GM18499 (cell line): ENCODE measurements around the gene STX2.

Experiments used
- ATAC-seq: cut with Tn5 transposase; IDR thresholded peaks from one replicate; pipeline ENCODE4 v1.9.1; 2021; ENCODE audit warnings: moderate number of reproducible peaks; ENCODE audit not compliant: insufficient read depth, unreplicated experiment

The STX2 gene

GRCh38 chr12:130832561-130833209 is 6.4 kb downstream of the STX2 start:
- ATAC-seq = no peak

- no peak for ATAC-seq
These were observed 7.1 kb downstream of the STX2 start for GRCh38 chr12:130831876-130832405.

GRCh38 chr12:130831246-130831645 is 7.8 kb downstream of the STX2 start:
- no peak for ATAC-seq

GRCh38 chr12:130830246-130830551 is 8.9 kb downstream of the STX2 start:
- no peak for ATAC-seq

- no peak for ATAC-seq
These were observed 9.4 kb downstream of the STX2 start for GRCh38 chr12:130829391-130830245.

GRCh38 chr12:130828895-130829294 is 10.2 kb downstream of the STX2 start:
- no peak for ATAC-seq

GRCh38 chr12:130827432-130827831 is 11.6 kb downstream of the STX2 start:
- no peak for ATAC-seq

GRCh38 chr12:130826151-130826801 is 12.8 kb downstream of the STX2 start:
- no peak for ATAC-seq

- ATAC-seq = no peak
These were observed 13.3 kb downstream of the STX2 start for GRCh38 chr12:130825771-130826150.

GRCh38 chr12:130819681-130820080 is 19.4 kb downstream of the STX2 start:
- ATAC-seq = no peak

- ATAC-seq = peak; percentile 54
These were observed 20.1 kb downstream of the STX2 start for GRCh38 chr12:130818635-130819576.

- ATAC-seq = no peak
These were observed 20.8 kb downstream of the STX2 start for GRCh38 chr12:130818272-130818634.

- no peak for ATAC-seq
These were observed 21.2 kb downstream of the STX2 start for GRCh38 chr12:130817804-130818203.

- no peak for ATAC-seq
These were observed 23.0 kb downstream of the STX2 start for GRCh38 chr12:130816097-130816496.

GRCh38 chr12:130815028-130815741 is 23.9 kb downstream of the STX2 start:
- no peak for ATAC-seq

- ATAC-seq = no peak
These were observed 25.1 kb downstream of the STX2 start for GRCh38 chr12:130813949-130814348.

- no peak for ATAC-seq
These were observed 25.6 kb downstream of the STX2 start for GRCh38 chr12:130813436-130813835.

- ATAC-seq = no peak
These were observed 29.3 kb downstream of the STX2 start for GRCh38 chr12:130809791-130810190.

- ATAC-seq = no peak
These were observed 31.7 kb downstream of the STX2 start for GRCh38 chr12:130807309-130807708.

- ATAC-seq = no peak
These were observed 32.5 kb downstream of the STX2 start for GRCh38 chr12:130806574-130806973.
